A549 (cell line): ENCODE data around the gene HLA-DMB.

ENCODE experiments used
- CHD2 ChIP-seq: fragments of 150-350 bp; IDR thresholded peaks from 2 replicates; pipeline ENCODE4 v1.6.1; 2014; ENCODE audit warnings: low read length; ENCODE audit not compliant: partially characterized antibody
- EHMT2 ChIP-seq: fragments of 200-600 bp; sonication (generic); IDR thresholded peaks from 2 replicates; pipeline ENCODE4 v1.6.1; 2016; ENCODE audit warnings: antibody characterized with exemption, low read depth, mild to moderate bottlenecking, moderate library complexity
- EP300 ChIP-seq, 2 experiments: fragments of >200 bp; sonication (Bioruptor Twin); formaldehyde crosslinking; IDR thresholded peaks; 2 replicates in 1 of 2; 3 replicates in 1 of 2; pipeline ENCODE4 v1.6.1; 2016 to 2017
- HOXA7 ChIP-seq: fragments of 250-450 bp; sonication (Bioruptor Pico); IDR thresholded peaks from 2 replicates; pipeline ENCODE4 v1.5.0; 2020; ENCODE audit warnings: mild to moderate bottlenecking, moderate library complexity
- JUNB ChIP-seq: fragments of >200 bp; sonication (Bioruptor Twin); formaldehyde crosslinking; IDR thresholded peaks from 2 replicates; pipeline ENCODE4 v1.6.1; 2016
- MAFK ChIP-seq: fragments of 450-650 bp; IDR thresholded peaks from 2 replicates; pipeline ENCODE4 v1.6.1; 2014; ENCODE audit not compliant: partially characterized antibody
- RAD21 ChIP-seq, 2 experiments: fragments of >200 bp in 1 of 2; sonication (Bioruptor Twin) in 1 of 2; formaldehyde crosslinking in 1 of 2; IDR thresholded peaks in 1 of 2; conservative IDR thresholded peaks in 1 of 2; 2 replicates in 1 of 2; 3 replicates in 1 of 2; pipeline ENCODE4 v1.6.1; 2012 to 2018; ENCODE audit warnings: inconsistent platforms in 1 of 2
- SMC3 ChIP-seq: fragments of >200 bp; sonication (Bioruptor Twin); formaldehyde crosslinking; IDR thresholded peaks from 3 replicates; pipeline ENCODE4 v1.6.1; 2018; ENCODE audit warnings: inconsistent platforms
- TF ChIP-seq, protein P1 (sequence below): fragments of >200 bp; sonication (Bioruptor Twin); formaldehyde crosslinking; IDR thresholded peaks from 3 replicates; pipeline ENCODE4 v1.5.1; 2016
- TF ChIP-seq, protein P2 (sequence below): IDR thresholded peaks from 2 replicates; pipeline ENCODE4 v1.6.1; 2012
- TF ChIP-seq, protein P3 (sequence below): fragments of 150-350 bp; IDR thresholded peaks from 2 replicates; pipeline ENCODE4 v1.6.1; 2014; ENCODE audit warnings: low read depth, mild to moderate bottlenecking, low read length

DNA sequence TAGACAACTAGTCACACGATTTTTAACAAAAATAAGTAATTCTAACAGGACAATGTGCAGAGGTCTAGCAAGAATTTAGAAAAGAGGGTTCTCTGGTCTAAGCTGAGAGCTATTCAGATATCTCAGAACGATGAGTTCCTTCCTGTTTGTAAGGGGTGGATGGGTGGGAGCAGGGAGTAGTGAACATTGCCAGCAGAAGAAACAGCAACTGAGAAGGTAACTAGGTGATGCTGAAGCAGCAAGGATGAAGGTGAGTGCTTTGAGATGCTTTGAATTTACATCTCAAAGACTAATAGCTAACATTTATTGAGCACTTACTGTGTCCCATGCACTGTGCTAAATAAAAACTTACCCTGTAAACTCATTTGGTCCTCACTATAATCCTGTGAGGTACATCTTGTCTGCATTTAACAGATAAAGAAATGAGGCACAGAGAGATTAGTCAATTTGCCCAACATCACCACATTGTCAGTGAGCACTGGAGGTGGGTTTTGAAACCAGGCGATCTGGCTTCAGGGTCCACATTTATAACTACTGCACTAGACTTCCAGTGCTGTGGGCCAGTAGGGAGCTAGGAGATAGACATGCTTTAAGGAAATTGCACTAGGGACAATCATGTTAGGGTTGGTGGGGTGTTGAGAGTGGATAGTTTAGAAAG lies 43.3 kb upstream of the HLA-DMB start:
- TF ChIP-seq JUNB: no peak
- TF ChIP-seq, protein P1, sequence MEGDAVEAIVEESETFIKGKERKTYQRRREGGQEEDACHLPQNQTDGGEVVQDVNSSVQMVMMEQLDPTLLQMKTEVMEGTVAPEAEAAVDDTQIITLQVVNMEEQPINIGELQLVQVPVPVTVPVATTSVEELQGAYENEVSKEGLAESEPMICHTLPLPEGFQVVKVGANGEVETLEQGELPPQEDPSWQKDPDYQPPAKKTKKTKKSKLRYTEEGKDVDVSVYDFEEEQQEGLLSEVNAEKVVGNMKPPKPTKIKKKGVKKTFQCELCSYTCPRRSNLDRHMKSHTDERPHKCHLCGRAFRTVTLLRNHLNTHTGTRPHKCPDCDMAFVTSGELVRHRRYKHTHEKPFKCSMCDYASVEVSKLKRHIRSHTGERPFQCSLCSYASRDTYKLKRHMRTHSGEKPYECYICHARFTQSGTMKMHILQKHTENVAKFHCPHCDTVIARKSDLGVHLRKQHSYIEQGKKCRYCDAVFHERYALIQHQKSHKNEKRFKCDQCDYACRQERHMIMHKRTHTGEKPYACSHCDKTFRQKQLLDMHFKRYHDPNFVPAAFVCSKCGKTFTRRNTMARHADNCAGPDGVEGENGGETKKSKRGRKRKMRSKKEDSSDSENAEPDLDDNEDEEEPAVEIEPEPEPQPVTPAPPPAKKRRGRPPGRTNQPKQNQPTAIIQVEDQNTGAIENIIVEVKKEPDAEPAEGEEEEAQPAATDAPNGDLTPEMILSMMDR: no peak
- no peak for TF ChIP-seq EHMT2
- TF ChIP-seq, protein P2, sequence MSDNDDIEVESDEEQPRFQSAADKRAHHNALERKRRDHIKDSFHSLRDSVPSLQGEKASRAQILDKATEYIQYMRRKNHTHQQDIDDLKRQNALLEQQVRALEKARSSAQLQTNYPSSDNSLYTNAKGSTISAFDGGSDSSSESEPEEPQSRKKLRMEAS: no peak
- TF ChIP-seq RAD21 (conservative IDR thresholded peaks at IDR 0.05 in 1 of 2, IDR thresholded peaks at IDR 0.05 in 1 of 2): no peak
- TF ChIP-seq, protein P3, sequence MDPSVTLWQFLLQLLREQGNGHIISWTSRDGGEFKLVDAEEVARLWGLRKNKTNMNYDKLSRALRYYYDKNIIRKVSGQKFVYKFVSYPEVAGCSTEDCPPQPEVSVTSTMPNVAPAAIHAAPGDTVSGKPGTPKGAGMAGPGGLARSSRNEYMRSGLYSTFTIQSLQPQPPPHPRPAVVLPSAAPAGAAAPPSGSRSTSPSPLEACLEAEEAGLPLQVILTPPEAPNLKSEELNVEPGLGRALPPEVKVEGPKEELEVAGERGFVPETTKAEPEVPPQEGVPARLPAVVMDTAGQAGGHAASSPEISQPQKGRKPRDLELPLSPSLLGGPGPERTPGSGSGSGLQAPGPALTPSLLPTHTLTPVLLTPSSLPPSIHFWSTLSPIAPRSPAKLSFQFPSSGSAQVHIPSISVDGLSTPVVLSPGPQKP: no peak
- TF ChIP-seq SMC3: no peak
- TF ChIP-seq HOXA7 (CRISPR knock-in tag): no peak
- no peak for TF ChIP-seq MAFK
- TF ChIP-seq EP300 (IDR thresholded peaks at IDR 0.05): no peak
- TF ChIP-seq CHD2: no peak
